ENCODE data around the gene FAM20B. TPM values are rescaled to one million over a fixed set of nuclear protein-coding genes. Genes with fewer than 3 reads are reported as not detected.
"Not testable (repeated sequence)": the region's sequence is repeated elsewhere in the genome, so short reads cannot be mapped to it uniquely, and the experiment has no call there.

The FAM20B gene
- total RNA-seq, 4 donors from 2014 or later = 19.7 to 43.7 (median 32.6) TPM

GRCh38 chr1:179038528-179039281 is 13.0 kb downstream of the FAM20B start:
- H3K9me3 ChIP-seq = no peaks in the 10 kb centered on the region
- H3K36me3 ChIP-seq = no peaks in the 10 kb centered on the region
- ATAC-seq = no peak
- in situ Hi-C loops (cut with MboI; ENCODE audit: low sequenced_read_pairs in 4 of 4) = no loop called here
- intact Hi-C loops (cut with DNase I; ENCODE audit: low total_unique reads) = no loop called here
- no peak overlapping the region for H3K27ac ChIP-seq
- no peak overlapping the region for H3K4me3 ChIP-seq
- peaks cover 29 to 39% of the 10 kb centered on the region in 2 donors for H3K4me1 ChIP-seq
- H3K27me3 ChIP-seq = no peaks in the 10 kb centered on the region
- TF ChIP-seq CTCF (IDR thresholded peaks at IDR 0.05 in 4 of 5, conservative IDR thresholded peaks at IDR 0.05 in 1 of 5) = no peak
- no peak for TF ChIP-seq POLR2A (IDR thresholded peaks at IDR 0.05)
- no peak for DNase-seq

GRCh38 chr1:179039502-179040174 is 13.9 kb downstream of the FAM20B start:
- in situ Hi-C loops (cut with MboI; ENCODE audit: low sequenced_read_pairs in 4 of 4); H3K36me3 ChIP-seq; H3K27me3 ChIP-seq; H3K27ac ChIP-seq; ATAC-seq; H3K4me3 ChIP-seq; DNase-seq; H3K9me3 ChIP-seq; intact Hi-C loops (cut with DNase I; ENCODE audit: low total_unique reads): not testable (repeated sequence)
- peaks cover 20 to 30% of the 10 kb centered on the region in 2 donors for H3K4me1 ChIP-seq

DNA sequence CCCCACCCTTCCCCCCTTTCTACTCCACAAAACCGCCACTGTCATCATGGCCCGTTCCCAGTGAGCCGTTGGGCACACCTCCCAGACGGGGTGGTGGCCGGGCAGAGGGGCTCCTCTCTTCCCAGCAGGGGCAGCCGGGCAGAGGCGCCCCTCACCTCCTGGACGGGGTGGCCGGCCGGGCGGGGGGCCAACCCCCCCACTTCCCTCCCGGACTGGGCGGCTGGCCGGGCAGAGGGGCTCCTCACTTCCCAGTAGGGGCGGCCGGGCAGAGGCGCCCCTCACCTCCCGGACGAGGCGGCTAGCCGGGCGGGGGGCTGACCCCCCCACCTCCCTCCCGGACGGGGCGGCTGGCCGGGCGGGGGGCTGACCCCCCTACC is 14.5 kb downstream of the FAM20B start:
- H3K36me3 ChIP-seq; DNase-seq; H3K27me3 ChIP-seq; H3K27ac ChIP-seq; ATAC-seq; intact Hi-C loops (cut with DNase I; ENCODE audit: low total_unique reads); H3K4me3 ChIP-seq; H3K9me3 ChIP-seq; in situ Hi-C loops (cut with MboI; ENCODE audit: low sequenced_read_pairs in 4 of 4): not testable (repeated sequence)
- H3K4me1 ChIP-seq = peaks cover 14 to 25% of the 10 kb centered on the region in 2 donors

DNA sequence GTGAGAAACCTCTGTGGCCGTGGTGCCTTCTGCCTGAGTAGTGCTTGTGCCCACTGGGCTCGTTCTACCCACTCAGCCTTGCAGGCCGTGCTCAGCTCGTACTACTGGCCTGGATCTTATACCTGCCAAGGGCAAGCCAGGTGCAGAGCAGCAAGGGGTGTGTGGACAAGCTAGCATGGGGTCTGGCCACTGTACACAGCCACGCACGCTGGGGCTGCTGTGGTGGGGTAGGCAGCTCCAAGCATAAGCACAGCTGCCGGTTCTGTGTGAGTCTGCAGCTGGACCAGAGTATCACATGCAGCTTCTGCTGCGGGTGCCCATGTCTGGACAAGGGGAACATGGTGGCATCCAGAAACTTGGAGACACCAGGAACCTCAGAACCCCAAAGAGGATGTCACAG is 16.4 kb downstream of the FAM20B start:
- no peaks in the 10 kb centered on the region for H3K27me3 ChIP-seq
- DNase-seq (no peak), ATAC-seq (no peak)
- H3K27ac ChIP-seq = no peak overlapping the region
- intact Hi-C loops (cut with DNase I; ENCODE audit: low total_unique reads) = no loop called here
- TF ChIP-seq POLR2A (IDR thresholded peaks at IDR 0.05) (no peak), CTCF (IDR thresholded peaks at IDR 0.05 in 4 of 5, conservative IDR thresholded peaks at IDR 0.05 in 1 of 5) (no peak)
- in situ Hi-C loops (cut with MboI; ENCODE audit: low sequenced_read_pairs in 4 of 4) = no loop called here
- H3K9me3 ChIP-seq = no peaks in the 10 kb centered on the region
- H3K4me3 ChIP-seq = no peak overlapping the region
- H3K36me3 ChIP-seq = no peaks in the 10 kb centered on the region
- peaks cover 14 to 19% of the 10 kb centered on the region in 2 donors for H3K4me1 ChIP-seq

DNA sequence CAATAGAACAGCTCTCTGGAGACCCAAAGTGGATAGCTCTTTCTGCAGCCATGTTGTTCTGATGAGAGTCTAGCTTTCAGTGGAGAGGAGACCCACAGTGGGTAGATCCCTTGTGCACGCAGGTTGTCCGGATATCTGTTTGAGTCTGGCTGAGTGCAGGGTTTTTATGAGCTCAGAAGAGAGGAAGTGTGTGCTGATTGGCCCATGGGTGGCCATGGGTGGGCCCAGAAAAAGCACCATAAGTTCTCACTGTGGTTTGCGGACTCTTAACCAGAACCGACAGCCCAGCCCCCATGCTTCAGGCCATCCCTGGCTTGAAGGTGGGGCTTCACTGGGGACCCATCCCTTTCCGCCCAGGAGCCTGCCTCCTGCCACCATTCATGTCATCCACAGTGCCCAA is 17.0 kb downstream of the FAM20B start:
- peaks cover 20 to 23% of the 10 kb centered on the region in 2 donors for H3K4me1 ChIP-seq
- H3K4me3 ChIP-seq = no peak overlapping the region
- no peak overlapping the region for H3K27ac ChIP-seq
- intact Hi-C loops (cut with DNase I; ENCODE audit: low total_unique reads) (no loop called here), in situ Hi-C loops (cut with MboI; ENCODE audit: low sequenced_read_pairs in 4 of 4) (no loop called here)
- H3K9me3 ChIP-seq = no peaks in the 10 kb centered on the region
- TF ChIP-seq POLR2A (IDR thresholded peaks at IDR 0.05) = no peak
- TF ChIP-seq CTCF (IDR thresholded peaks at IDR 0.05 in 4 of 5, conservative IDR thresholded peaks at IDR 0.05 in 1 of 5) = no peak
- no peaks in the 10 kb centered on the region for H3K36me3 ChIP-seq
- ATAC-seq (no peak), DNase-seq (no peak)
- no peaks in the 10 kb centered on the region for H3K27me3 ChIP-seq

Measured in gastrocnemius medialis (tissue), 4 donors.